Raji (cell line): Measurements from ENCODE around the gene PAK4.

ENCODE experiments used
- POLR2A ChIP-seq: IDR thresholded peaks from 2 replicates; pipeline ENCODE4 v1.6.1; 2011; ENCODE audit warnings: low read depth, low read length, control low read depth; ENCODE audit not compliant: insufficient read depth

PAK4 gene

DNA sequence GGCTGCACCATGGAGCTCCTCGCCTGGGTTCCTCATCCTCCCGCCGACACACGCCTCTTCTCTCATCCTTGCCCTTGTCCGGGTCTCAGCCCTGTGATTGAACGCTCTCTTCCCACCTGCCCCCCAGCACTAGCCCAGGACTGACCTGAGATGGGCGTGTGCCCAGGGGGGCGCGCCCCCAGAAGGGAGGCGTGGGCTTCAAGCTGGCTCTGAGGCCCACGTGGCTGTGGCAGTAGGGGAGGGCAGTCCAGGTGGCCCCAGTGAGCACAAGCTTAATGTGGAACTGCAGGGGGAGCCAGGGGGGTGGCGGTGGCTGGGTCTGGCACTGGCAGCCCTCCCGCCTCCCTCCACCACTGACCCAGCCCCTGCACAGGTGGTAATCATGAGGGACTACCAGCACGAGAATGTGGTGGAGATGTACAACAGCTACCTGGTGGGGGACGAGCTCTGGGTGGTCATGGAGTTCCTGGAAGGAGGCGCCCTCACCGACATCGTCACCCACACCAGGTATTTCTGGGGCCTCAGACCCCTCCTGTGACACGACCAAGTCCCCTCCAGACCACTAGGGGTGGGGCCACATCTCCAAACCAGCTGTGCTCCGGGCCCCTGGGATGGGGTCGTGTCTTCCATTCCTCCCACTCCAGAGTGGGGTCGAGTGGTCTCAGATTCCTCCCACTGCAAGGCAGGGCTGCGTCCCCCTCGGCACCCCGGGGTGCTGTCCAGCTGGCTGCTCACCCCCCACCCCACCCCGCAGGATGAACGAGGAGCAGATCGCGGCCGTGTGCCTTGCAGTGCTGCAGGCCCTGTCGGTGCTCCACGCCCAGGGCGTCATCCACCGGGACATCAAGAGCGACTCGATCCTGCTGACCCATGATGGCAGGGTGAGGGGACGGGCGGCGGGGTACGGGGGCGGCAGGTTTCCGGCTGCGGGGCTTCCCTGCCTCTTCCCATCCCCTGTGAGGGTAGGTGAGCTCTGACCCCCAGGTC, 49.3 kb downstream of the PAK4 start:
- TF ChIP-seq POLR2A = no peak

DNA sequence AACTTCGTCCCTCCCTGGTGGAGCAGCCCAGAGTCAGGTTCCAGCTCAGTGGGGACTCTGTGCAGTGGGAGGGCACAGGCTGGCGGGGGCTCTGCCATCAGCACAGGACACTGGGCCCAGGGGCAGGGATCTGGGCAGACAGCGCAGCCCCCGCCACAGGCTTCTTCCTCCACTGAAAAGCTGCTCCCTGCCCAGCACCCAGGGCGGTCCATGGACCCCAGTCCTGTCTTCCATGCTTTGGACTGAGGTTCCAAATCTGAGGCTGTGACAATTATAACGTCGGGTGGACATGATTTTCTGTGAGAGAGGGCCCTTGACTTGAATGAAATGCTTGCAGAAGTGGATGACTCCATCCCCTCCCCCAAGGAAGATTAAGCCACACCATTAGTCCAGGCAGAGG, 50.0 kb downstream of the PAK4 start:
- no peak for TF ChIP-seq POLR2A

DNA sequence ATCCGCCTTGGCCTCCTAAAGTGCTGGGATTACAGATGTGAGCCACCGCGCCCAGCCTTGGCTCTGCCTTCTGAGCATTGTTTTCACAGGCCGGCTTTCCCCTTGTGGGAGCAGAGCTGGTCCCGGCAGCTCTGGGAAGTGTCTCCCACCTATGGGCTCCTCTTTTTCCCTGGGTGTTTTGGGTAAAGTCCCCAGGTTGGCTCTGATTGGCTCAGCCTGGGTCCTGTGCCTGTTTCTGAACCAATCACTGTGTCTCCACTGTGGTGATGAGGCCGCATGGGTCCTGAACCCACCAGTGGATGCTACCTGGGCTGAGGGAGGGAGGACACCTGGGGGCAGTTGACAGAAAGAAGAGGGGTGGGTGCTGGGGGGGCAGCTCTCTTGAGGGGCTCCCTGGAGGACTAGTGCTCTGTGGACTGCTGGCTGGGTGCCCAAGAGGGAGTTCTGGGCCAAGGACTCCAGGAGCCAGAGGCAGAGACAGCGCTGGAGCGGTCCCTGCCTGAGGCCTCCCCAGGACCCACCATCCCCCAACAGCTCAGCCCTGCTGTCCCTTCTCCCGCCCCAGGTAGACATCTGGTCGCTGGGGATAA, 51.6 kb downstream of the PAK4 start:
- no peak for TF ChIP-seq POLR2A

DNA sequence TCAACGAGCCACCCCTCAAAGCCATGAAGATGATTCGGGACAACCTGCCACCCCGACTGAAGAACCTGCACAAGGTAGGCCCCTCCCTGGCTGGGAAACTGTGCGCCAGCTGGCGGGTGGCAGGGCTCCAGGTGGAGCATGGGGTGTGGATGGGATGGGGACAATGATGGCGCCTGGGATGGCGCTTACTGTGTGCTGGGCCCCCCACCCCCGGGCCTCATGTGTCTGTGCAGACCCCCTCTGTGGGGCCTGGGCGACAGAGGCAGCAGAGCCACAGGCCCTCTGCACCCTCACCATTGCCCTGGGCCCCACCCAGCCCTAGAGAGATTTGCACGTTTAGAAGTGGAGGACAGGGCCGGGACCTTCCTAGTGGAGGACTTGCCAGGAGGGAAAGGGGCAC, 52.1 kb downstream of the PAK4 start:
- no peak for TF ChIP-seq POLR2A

DNA sequence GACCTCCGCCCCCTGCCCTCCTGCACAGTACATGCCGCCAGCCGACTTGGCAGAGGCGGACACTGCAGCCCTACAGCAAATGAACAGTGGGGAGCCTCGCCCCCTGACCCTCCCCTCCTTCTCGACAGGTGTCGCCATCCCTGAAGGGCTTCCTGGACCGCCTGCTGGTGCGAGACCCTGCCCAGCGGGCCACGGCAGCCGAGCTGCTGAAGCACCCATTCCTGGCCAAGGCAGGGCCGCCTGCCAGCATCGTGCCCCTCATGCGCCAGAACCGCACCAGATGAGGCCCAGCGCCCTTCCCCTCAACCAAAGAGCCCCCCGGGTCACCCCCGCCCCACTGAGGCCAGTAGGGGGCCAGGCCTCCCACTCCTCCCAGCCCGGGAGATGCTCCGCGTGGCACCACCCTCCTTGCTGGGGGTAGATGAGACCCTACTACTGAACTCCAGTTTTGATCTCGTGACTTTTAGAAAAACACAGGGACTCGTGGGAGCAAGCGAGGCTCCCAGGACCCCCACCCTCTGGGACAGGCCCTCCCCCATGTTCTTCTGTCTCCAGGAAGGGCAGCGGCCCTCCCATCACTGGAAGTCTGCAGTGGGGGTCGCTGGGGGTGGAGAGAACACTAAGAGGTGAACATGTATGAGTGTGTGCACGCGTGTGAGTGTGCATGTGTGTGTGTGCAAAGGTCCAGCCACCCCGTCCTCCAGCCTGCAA, 52.9 kb downstream of the PAK4 start:
- no peak for TF ChIP-seq POLR2A

DNA sequence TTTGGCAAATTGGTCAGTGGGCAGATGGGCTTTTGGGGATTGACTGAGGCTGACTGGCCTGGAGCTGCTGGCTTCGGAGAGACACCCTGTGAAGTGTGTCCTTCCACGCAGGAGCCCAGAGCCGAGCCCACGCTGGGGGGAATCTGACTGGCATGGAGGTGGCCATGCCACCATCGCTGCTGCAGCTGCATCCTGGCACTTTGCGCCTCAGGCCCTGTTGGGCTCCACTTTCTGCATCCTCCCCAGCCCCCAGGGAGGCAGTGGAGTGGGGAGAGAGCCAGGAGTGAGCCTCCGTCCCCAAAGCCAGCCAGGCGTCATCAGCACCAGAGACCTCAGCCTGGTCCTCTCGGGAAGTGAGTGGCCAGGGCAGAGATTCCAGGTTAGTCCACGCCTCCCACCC, 54.2 kb downstream of the PAK4 start:
- TF ChIP-seq POLR2A = no peak

DNA sequence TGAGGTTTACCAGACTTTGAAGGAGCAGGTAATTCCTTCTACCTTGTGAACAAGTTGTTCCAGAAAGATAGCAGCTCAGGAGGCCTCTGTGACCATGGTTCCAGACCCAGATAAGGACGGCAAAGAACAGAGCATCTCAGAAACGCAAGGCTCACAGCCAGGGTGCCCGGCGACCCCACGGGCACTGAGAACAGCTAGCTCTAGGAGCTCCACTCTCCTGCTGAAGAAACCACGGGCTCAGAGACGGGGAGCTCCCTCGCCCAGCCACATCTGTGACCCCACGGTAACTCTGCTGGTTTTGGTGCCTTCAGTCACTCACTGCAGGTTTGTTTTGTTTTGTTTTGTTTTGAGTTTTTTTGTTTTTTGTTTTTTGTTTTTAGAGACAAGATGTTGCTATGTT, 55.2 kb downstream of the PAK4 start:
- no peak for TF ChIP-seq POLR2A

DNA sequence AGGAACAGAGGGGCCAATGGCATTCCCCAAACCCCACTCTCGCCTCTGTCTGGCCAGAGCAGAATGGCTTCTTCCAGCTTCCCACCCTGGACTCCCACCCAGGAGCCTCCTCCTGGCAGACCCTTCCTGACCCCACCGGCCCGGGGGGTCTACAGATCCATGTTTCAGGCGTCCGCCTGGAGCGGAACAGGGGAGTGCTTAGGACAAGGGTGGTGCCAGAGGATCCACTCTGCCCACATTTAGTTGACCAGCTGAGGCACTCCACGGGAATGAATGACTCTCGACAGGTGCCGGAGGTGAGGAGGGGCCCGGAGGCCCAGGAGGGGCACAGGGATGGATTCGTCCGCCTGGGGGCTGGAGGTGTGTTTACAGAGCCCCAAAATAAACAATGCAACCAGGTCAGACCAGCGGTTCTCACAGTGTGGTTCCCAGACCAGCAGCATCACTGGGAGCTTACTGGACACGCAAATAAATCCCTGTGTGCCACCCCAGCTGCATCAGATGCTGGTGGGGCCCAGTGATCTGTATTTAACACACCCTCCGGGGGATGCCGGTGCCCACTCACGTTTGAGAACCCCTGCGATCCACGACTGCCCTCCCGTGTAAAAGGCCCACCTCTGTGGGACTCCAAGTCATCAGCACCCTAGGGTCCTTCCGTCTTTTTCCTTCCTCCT, 56.1 kb downstream of the PAK4 start:
- no peak for TF ChIP-seq POLR2A

DNA sequence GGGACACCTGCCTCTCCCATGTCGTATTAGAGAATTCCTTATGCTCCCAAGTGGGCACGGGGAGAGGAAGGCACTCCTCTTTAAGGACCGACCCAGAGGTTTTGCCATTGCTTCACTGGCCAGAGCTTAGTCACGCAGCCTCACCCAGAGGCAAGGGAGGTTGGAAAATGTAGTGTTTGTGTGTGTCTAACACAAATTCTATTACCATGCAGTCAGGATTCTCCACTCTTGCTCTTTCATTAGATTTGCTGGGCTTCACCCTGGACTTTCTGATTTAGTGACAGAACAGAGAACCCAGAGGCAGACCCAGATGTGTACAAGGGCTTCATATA, 56.6 kb downstream of the PAK4 start:
- TF ChIP-seq POLR2A = no peak

DNA sequence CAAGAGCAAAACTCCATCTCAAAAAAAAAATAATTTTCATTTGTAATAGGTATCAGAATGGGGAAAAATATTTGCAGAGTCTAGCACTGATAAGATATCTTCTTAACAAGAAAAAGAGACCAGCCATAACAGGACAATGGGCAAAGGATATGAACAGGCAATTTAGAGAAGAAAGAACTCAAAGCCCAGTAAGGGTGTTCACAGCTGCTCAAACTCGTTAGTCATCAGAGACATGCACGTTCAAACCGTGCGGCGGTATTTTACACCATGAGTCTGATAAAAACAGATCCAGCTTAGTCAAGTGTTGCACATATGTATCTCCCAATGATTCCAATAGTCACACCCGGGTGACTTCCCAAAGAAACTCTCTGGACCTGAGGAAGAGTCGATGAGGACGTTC, 57.5 kb downstream of the PAK4 start:
- no peak for TF ChIP-seq POLR2A

DNA sequence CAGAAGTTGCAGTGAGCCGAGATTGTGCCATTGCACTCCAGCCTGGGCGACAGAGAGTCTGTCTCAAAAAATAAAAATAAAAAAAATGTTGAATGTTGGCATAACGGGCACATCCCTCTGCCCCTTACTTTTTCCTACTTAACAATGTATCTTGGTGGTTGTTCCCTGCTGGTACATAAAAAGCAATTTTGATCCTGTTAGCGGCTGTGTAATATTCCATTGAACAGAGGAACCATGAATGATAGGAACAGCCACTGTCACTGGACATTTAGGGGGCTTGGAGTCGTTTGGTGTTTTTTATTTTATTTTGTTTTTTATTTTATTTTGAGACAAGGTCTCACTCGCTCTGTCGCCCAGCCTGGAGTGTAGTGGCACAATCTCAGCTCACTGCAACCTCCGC, 60.8 kb downstream of the PAK4 start:
- no peak for TF ChIP-seq POLR2A

DNA sequence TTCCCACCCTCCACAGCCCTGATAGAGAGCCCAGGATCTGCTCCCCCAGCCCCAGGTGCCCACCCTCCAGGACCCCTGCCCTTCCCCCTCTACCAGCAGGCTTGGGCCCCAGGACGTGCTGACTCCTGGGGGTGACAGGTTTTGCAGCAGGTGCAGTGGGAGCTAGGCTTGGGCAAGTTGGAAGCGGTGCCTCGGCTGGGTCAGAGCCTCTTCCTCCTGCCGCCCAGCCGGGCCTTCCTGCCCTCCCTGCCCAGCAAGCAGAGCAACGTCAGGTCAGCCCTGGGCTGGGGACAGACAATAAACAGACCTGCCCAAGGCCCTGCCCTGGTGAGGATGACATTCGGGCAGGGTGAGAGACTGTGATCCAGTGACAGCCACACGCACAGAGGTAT, 62.0 kb downstream of the PAK4 start:
- no peak for TF ChIP-seq POLR2A

DNA sequence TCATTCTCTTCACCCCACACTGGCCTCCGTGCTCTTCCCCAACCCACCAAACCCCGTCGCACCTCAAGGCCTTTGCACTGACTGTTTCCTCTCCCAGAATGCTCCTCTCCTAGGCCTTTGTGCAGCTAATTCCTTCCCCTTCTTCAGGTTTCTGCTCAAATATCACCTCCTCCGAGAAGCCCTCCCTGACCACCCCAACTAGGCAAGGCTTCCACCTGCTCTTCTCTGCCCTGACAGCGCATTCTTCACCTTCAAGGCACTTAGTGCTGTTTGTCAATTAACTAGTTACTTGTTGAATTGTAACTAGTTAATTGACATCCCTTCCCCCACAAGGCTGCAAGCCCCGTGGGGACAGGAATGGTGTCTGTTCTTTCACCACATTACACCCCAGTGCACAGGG, 63.4 kb downstream of the PAK4 start:
- TF ChIP-seq POLR2A = no peak

DNA sequence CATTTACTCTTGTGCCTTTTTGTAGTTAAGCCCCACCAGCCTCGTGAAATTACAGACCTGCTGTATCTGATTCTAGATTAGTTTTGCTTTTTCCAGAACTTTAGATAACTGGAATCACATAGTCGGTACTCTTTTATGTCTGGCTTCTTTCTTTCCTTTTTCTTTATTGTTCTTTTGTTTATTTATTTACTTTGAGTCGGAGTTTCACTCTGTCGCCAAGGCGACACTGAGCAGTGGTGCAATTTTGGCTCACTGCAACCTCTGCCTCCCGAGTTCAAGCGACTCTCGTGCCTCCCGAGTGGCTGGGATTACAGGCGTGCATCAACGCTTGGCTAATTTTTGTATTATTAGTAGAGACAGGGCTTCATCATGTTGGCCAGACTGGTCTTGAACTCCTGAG, 65.2 kb downstream of the PAK4 start:
- TF ChIP-seq POLR2A = no peak

DNA sequence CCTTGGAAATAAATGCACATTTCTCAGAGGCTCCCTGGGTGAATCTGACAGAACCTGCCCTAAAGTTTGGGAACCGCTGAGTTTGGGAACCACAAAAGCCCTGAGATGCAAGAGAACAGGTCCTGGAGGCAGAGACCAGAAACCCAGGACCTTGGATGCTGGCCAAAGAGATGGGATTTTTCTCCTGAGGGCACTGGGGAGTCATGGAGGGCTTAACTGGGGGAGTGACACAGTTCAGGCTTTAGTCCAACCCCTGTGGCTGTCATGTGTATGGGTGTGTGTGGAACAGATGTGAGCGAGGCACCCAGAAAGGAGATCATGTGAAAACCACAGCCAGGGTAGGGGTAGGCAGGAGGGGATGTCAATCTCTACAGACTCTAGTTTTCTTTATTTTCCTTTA, 67.3 kb downstream of the PAK4 start:
- no peak for TF ChIP-seq POLR2A

DNA sequence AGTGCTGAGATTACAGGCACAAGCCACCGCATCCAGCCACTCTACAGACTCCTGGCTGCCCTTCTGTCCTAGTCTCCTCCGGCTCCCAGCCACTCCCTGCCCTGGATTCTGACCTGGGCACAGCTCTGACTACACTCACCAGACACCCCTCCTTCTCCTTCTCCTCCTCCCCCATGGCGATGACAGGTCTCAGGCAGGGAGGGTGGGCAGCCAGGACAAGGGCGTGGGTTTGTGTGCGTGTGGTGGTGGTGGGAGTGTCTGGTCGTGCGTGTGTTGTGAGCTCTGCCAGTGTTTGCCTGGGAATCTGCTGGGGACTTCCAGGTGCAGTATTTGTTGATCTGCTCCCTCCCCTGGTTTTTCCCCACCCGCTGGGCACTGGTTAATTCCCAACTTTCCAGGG, 68.2 kb downstream of the PAK4 start:
- TF ChIP-seq POLR2A = no peak

DNA sequence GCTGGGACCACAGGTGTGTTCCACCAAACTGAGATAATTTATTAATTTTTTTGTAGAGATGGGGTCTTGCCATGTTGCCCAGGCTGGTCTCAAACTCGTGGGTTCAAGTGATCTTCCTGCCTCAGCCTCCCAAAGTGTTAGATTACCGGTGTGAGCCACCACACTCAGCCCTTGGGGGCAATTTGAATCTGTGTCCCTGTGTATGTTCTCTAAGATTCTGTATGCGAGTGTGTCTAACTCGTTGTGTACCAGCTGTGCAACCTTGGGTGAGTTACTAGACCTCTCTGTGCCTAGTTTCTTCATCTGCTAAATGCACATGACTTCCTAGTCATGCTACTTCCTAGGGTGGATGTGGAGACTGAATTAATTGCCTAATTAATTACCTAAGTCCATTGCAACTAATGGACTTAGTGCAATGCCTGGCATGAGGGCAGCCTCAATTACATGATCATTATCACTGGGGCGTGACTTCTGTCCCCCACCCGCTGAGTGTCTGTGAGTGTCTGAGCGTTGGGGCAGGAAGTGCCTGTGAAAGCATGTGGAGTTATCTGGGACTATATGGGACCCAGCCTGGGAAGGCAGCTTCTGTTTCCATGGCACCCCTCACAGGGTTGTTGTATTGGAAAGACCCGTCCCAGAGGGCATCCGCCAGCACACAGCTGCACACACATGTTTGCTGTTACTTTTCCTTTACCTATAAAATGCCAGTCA, 69.4 kb downstream of the PAK4 start:
- TF ChIP-seq POLR2A = no peak
